HepG2 (cell line): ENCODE data around the gene TMEM214. TPM values are rescaled to one million over a fixed set of nuclear protein-coding genes. Genes with fewer than 3 reads are reported as not detected.

ENCODE experiments used
- ARID2 ChIP-seq: sonication (generic); formaldehyde crosslinking; IDR thresholded peaks from 2 replicates; pipeline ENCODE4 v1.8.1; 2022; ENCODE audit warnings: mild to moderate bottlenecking, missing genetic modification reagents, borderline replicate concordance
- BCL6 ChIP-seq: IDR thresholded peaks from 2 replicates; pipeline ENCODE4 v1.6.1; 2016; ENCODE audit warnings: missing genetic modification reagents, missing compliant biosample characterization
- DMAP1 ChIP-seq: IDR thresholded peaks from 2 replicates; pipeline ENCODE4 v1.6.1; 2016
- FOXK1 ChIP-seq: sonication (generic); formaldehyde crosslinking; IDR thresholded peaks from 2 replicates; pipeline ENCODE4 v1.4.0; 2020; ENCODE audit warnings: low read depth, missing genetic modification reagents, borderline replicate concordance
- FOXK2 ChIP-seq: fragments of 450-650 bp; IDR thresholded peaks from 2 replicates; pipeline ENCODE4 v1.6.1; 2016
- HOXA9 ChIP-seq: sonication (generic); formaldehyde crosslinking; IDR thresholded peaks from 2 replicates; pipeline ENCODE4 v1.8.1; 2022; ENCODE audit warnings: missing genetic modification reagents, mild to moderate bottlenecking, moderate library complexity, borderline replicate concordance
- MED8 ChIP-seq: sonication (generic); formaldehyde crosslinking; IDR thresholded peaks from 2 replicates; pipeline ENCODE4 v1.8.1; 2023; ENCODE audit warnings: mild to moderate bottlenecking, missing genetic modification reagents; ENCODE audit not compliant: insufficient replicate concordance
- MYPOP ChIP-seq: sonication (generic); formaldehyde crosslinking; IDR thresholded peaks from 2 replicates; pipeline ENCODE4 v1.8.1; 2023; ENCODE audit warnings: mild to moderate bottlenecking, moderate library complexity, missing genetic modification reagents
- NR2C2 ChIP-seq: sonication (generic); formaldehyde crosslinking; IDR thresholded peaks from 2 replicates; pipeline ENCODE4 v1.4.0; 2020; ENCODE audit warnings: missing genetic modification reagents, mild to moderate bottlenecking, moderate library complexity, borderline replicate concordance
- NRL ChIP-seq: sonication (generic); formaldehyde crosslinking; IDR thresholded peaks from 2 replicates; pipeline ENCODE4 v1.5.0; 2020; ENCODE audit warnings: missing genetic modification reagents, mild to moderate bottlenecking, moderate library complexity, borderline replicate concordance
- RORA ChIP-seq: sonication (generic); formaldehyde crosslinking; IDR thresholded peaks from 2 replicates; pipeline ENCODE4 v1.5.0; 2020; ENCODE audit warnings: mild to moderate bottlenecking, missing genetic modification reagents, moderate library complexity
- SRF ChIP-seq: IDR thresholded peaks from 2 replicates; pipeline ENCODE4 v1.6.1; 2011; ENCODE audit warnings: mild to moderate bottlenecking, low read depth, low read length, moderate library complexity
- TERF1 ChIP-seq: sonication (generic); formaldehyde crosslinking; IDR thresholded peaks from 2 replicates; pipeline ENCODE4 v1.8.0; 2022; ENCODE audit warnings: mild to moderate bottlenecking, missing genetic modification reagents, moderate library complexity
- U2AF2 ChIP-seq: fragments of 200-400 bp; formaldehyde crosslinking; IDR thresholded peaks from 2 replicates; pipeline ENCODE4 v1.6.1; 2017; ENCODE audit warnings: low read depth, mild to moderate bottlenecking, low read length
- XBP1 ChIP-seq: sonication (generic); formaldehyde crosslinking; IDR thresholded peaks from 2 replicates; pipeline ENCODE4 v1.5.0; 2020; ENCODE audit warnings: missing genetic modification reagents
- XRCC5 ChIP-seq: fragments of 200-400 bp; formaldehyde crosslinking; optimal IDR thresholded peaks from 2 replicates; pipeline ENCODE3; 2017; ENCODE audit warnings: mild to moderate bottlenecking, low read length
- ZBTB7A ChIP-seq: sonication (generic); formaldehyde crosslinking; IDR thresholded peaks from 2 replicates; pipeline ENCODE4 v1.8.0; 2022; ENCODE audit warnings: mild to moderate bottlenecking, missing genetic modification reagents
- ZFP36L1 ChIP-seq: sonication (generic); formaldehyde crosslinking; IDR thresholded peaks from 2 replicates; pipeline ENCODE4 v1.8.0; 2022; ENCODE audit warnings: mild to moderate bottlenecking, missing genetic modification reagents, moderate library complexity
- ZKSCAN1 ChIP-seq: fragments of 150-350 bp; IDR thresholded peaks from 2 replicates; pipeline ENCODE4 v1.6.1; 2014; ENCODE audit warnings: low read length
- ZNF18 ChIP-seq: sonication (generic); formaldehyde crosslinking; IDR thresholded peaks from 2 replicates; pipeline ENCODE4 v1.8.0; 2022; ENCODE audit warnings: mild to moderate bottlenecking, missing genetic modification reagents; ENCODE audit not compliant: insufficient replicate concordance
- ZNF234 ChIP-seq: sonication (generic); formaldehyde crosslinking; conservative IDR thresholded peaks from 2 replicates; pipeline ENCODE4 v1.5.1; 2020; ENCODE audit warnings: mild to moderate bottlenecking, missing genetic modification reagents
- ZNF317 ChIP-seq: sonication (generic); formaldehyde crosslinking; IDR thresholded peaks from 2 replicates; pipeline ENCODE4 v1.5.0; 2020; ENCODE audit warnings: mild to moderate bottlenecking, missing genetic modification reagents
- ZNF326 ChIP-seq: sonication (generic); formaldehyde crosslinking; IDR thresholded peaks from 2 replicates; pipeline ENCODE4 v1.4.0; 2020; ENCODE audit warnings: missing genetic modification reagents, borderline replicate concordance
- ZNF598 ChIP-seq: sonication (generic); formaldehyde crosslinking; IDR thresholded peaks from 2 replicates; pipeline ENCODE4 v1.5.1; 2020; ENCODE audit warnings: mild to moderate bottlenecking, missing genetic modification reagents, borderline replicate concordance
- ZNF768 ChIP-seq: sonication (generic); formaldehyde crosslinking; IDR thresholded peaks from 2 replicates; pipeline ENCODE4 v1.4.0; 2020; ENCODE audit warnings: missing genetic modification reagents
- ZSCAN9 ChIP-seq: IDR thresholded peaks from 2 replicates; pipeline ENCODE4 v1.6.1; 2016; ENCODE audit warnings: borderline replicate concordance
- polyA plus RNA-seq, 8 experiments: library from polyadenylated mRNA; depleted of rRNA in 3 of 8; stranded (reverse) in 7 of 8; unstranded in 1 of 8; fragments of >200 nt; fragmentation: Illumina TruSeq in 4 of 8; extraction: Trizol in 4 of 8; gene quantifications; 2 replicates each; pipeline versions ENCODE4 v1.2.1 to v1.2.3, GENCODE V29; 2011 to 2016; ENCODE audit warnings: low read depth in 4 of 8, missing spikeins in 1 of 8, mixed read lengths in 1 of 8; ENCODE audit not compliant: insufficient read depth in 1 of 8
- total RNA-seq, 5 experiments: library from RNA; depleted of rRNA; stranded (reverse); fragments of >200 nt; fragmentation: Illumina TruSeq; extraction: Trizol; gene quantifications; 2 replicates each; pipeline ENCODE4 v1.2.3, GENCODE V29; 2016; ENCODE audit warnings: low read depth in 1 of 5

Gene TMEM214
- total and polyA plus RNA-seq, 2 of the 13 experiments (the other 11 are each of a cell fraction or from before 2014, with no cell fraction given) = 58.3 to 132 TPM

DNA sequence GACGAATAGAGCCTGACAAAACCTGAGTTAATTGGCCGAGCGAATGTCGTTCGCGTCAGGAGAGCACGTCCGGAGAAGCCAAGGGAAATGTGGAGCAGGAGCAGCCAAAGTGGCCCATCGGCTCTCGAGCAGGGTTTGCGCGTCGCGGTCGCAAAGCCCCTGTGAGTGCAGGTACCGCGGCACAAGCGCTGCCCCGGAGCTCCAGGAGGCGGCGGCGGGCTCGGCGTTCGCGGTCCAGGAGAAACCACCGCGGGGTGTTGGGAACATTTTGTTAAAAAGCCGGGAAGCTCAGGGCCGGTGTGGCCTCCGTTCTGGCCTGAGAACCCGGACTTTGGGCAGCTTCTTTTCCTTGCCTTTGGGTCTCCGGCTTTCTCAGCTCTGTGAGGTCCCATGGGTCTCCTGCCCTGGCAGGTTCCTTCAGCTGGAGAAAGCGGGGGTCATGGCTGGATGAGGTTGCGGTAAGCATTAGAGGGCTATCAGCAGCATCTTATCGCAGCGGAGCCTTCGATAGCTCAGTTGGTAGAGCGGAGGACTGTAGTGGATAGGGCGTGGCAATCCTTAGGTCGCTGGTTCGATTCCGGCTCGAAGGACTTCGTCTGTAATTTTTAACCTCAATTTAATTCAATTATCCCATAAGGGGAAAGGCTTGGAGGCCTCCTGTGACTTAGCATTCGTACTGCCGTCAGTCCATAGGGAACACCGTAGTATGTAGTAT lies 17.7 kb downstream of the TMEM214 start (continued):
- peak; percentile 62; the same call in 1 of the 2 replicates for TF ChIP-seq ARID2 (CRISPR knock-in tag)
- peak; percentile 65 for TF ChIP-seq HOXA9
- TF ChIP-seq ZBTB7A = peak; percentile 96; the same call in 1 of the 2 replicates
- peak; percentile 33 for TF ChIP-seq FOXK1 (CRISPR knock-in tag)
- peak; percentile 11 for TF ChIP-seq NR2C2
- peak; percentile 93; the same call in 1 of the 2 replicates for TF ChIP-seq ZNF598
- peak; percentile 49; the same call in 1 of the 2 replicates for TF ChIP-seq ZNF768
- peak; percentile 88; the same call in 1 of the 2 replicates for TF ChIP-seq ZNF326 (CRISPR knock-in tag)
- peak; percentile 29 for TF ChIP-seq MED8 (CRISPR knock-in tag)
- TF ChIP-seq XBP1 (CRISPR knock-in tag) = no peak
- peak; percentile 98 for TF ChIP-seq MYPOP (CRISPR knock-in tag)
- peak; percentile 54; the same call in 1 of the 2 replicates for TF ChIP-seq ZSCAN9
- TF ChIP-seq ZNF317 = peak; percentile 73; the same call in 1 of the 2 replicates
- TF ChIP-seq ZNF18 (CRISPR knock-in tag) = no peak
- no peak for TF ChIP-seq RORA (CRISPR knock-in tag)
- TF ChIP-seq SRF = peak; percentile 57
- TF ChIP-seq BCL6 = peak; percentile 38
- peak; percentile 75 for TF ChIP-seq DMAP1
- TF ChIP-seq ZKSCAN1 = peak; percentile 80
- 0 out of 2 replicates have a peak, but pooled peaks have one; percentile 24 for TF ChIP-seq ZNF234 (CRISPR knock-in tag)
- TF ChIP-seq U2AF2 = no peak
- TF ChIP-seq XRCC5 = peak; percentile 95
- TF ChIP-seq TERF1 (CRISPR knock-in tag) = no peak
- TF ChIP-seq ZFP36L1 (CRISPR knock-in tag) = peak; percentile 81
- TF ChIP-seq FOXK2 = no peak
- TF ChIP-seq NRL (CRISPR knock-in tag) = peak; percentile 90
